Measurements from ENCODE around the gene TPK1. TPM values are rescaled to one million over a fixed set of nuclear protein-coding genes. Genes with fewer than 3 reads are reported as not detected.

Gene TPK1
- total RNA-seq, 2 donors from 2014 or later: 4.5 to 5.1 TPM

GRCh38 chr7:144792050-144792449 is 43.8 kb downstream of the TPK1 start:
- H3K36me3 ChIP-seq: no peaks in the 10 kb centered on the region
- no peak overlapping the region for H3K4me3 ChIP-seq
- TF ChIP-seq POLR2A (IDR thresholded peaks at IDR 0.05) (no peak), POLR2AphosphoS5 (IDR thresholded peaks at IDR 0.05) (no peak), CTCF (IDR thresholded peaks at IDR 0.05) (no peak)
- intact Hi-C loops (cut with DNase I): no loop called here
- H3K27me3 ChIP-seq (replicated peaks; ENCODE audit: insufficient read depth): no peaks in the 10 kb centered on the region
- no peak overlapping the region for H3K27ac ChIP-seq
- 90% methylated on average over 3 of the region's 3 CpGs for WGBS
- no peaks in the 10 kb centered on the region for H3K9me3 ChIP-seq
- H3K4me1 ChIP-seq (replicated peaks): no peaks in the 10 kb centered on the region
- no peak for DNase-seq (ENCODE audit: low spot score)

- no peaks in the 10 kb centered on the region for H3K9me3 ChIP-seq
- WGBS: 81% methylated on average over 2 of the region's 2 CpGs
- intact Hi-C loops (cut with DNase I): no loop called here
- no peak for DNase-seq (ENCODE audit: low spot score)
- TF ChIP-seq POLR2AphosphoS5 (IDR thresholded peaks at IDR 0.05): no peak
- TF ChIP-seq CTCF (IDR thresholded peaks at IDR 0.05): no peak
- TF ChIP-seq POLR2A (IDR thresholded peaks at IDR 0.05): no peak
- H3K27me3 ChIP-seq (replicated peaks; ENCODE audit: insufficient read depth): no peaks in the 10 kb centered on the region
- no peaks in the 10 kb centered on the region for H3K36me3 ChIP-seq
- no peaks in the 10 kb centered on the region for H3K4me1 ChIP-seq (replicated peaks)
- no peak overlapping the region for H3K27ac ChIP-seq
- no peak overlapping the region for H3K4me3 ChIP-seq
Measured at GRCh38 chr7:144791488-144791887, 44.4 kb downstream of the TPK1 start.

GRCh38 chr7:144787127-144787526 is 48.7 kb downstream of the TPK1 start:
- H3K36me3 ChIP-seq: no peaks in the 10 kb centered on the region
- intact Hi-C loops (cut with DNase I): no loop called here
- no peaks in the 10 kb centered on the region for H3K9me3 ChIP-seq
- DNase-seq (ENCODE audit: low spot score): no peak
- no peaks in the 10 kb centered on the region for H3K27me3 ChIP-seq (replicated peaks; ENCODE audit: insufficient read depth)
- TF ChIP-seq POLR2A (IDR thresholded peaks at IDR 0.05) (no peak), POLR2AphosphoS5 (IDR thresholded peaks at IDR 0.05) (no peak), CTCF (IDR thresholded peaks at IDR 0.05) (peak in 1 of 4 experiments; percentile 15)
- 94% methylated on average over 2 of the region's 2 CpGs for WGBS
- no peak overlapping the region for H3K4me3 ChIP-seq
- no peaks in the 10 kb centered on the region for H3K4me1 ChIP-seq (replicated peaks)
- H3K27ac ChIP-seq: no peak overlapping the region

GRCh38 chr7:144786522-144786921 is 49.3 kb downstream of the TPK1 start:
- Histone ChIP-seq H3K27me3 (replicated peaks; ENCODE audit: insufficient read depth) (no peaks in the 10 kb centered on the region), H3K36me3 (no peaks in the 10 kb centered on the region)
- WGBS: 84% methylated on average over 2 of the region's 2 CpGs

More at GRCh38 chr7:144786522-144786921, 49.3 kb downstream of the TPK1 start:
- intact Hi-C loops (cut with DNase I): no loop called here
- no peaks in the 10 kb centered on the region for H3K4me1 ChIP-seq (replicated peaks)
- H3K9me3 ChIP-seq: no peaks in the 10 kb centered on the region
- H3K27ac ChIP-seq: no peak overlapping the region
- no peak overlapping the region for H3K4me3 ChIP-seq
- TF ChIP-seq POLR2AphosphoS5 (IDR thresholded peaks at IDR 0.05) (no peak), CTCF (IDR thresholded peaks at IDR 0.05) (no peak), POLR2A (IDR thresholded peaks at IDR 0.05) (no peak)
- DNase-seq (ENCODE audit: low spot score): no peak
